Epithelial cell of alveolus of lung (primary cell): Measurements from ENCODE around the gene TRMT2B. TPM values are rescaled to one million over a fixed set of nuclear protein-coding genes. Genes with fewer than 3 reads are reported as not detected.

Experiments used
- total RNA-seq: library from RNA; depleted of rRNA; stranded (reverse); fragments of >200 nt; gene quantifications from 2 replicates; pipeline ENCODE4 v1.2.1, GENCODE V29; 2015

TRMT2B gene, protein sequence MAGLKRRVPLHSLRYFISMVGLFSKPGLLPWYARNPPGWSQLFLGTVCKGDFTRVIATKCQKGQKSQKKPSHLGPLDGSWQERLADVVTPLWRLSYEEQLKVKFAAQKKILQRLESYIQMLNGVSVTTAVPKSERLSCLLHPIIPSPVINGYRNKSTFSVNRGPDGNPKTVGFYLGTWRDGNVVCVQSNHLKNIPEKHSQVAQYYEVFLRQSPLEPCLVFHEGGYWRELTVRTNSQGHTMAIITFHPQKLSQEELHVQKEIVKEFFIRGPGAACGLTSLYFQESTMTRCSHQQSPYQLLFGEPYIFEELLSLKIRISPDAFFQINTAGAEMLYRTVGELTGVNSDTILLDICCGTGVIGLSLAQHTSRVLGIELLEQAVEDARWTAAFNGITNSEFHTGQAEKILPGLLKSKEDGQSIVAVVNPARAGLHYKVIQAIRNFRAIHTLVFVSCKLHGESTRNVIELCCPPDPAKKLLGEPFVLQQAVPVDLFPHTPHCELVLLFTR
- total RNA-seq, result 4.0 and 10.2 TPM in 2 replicates

DNA sequence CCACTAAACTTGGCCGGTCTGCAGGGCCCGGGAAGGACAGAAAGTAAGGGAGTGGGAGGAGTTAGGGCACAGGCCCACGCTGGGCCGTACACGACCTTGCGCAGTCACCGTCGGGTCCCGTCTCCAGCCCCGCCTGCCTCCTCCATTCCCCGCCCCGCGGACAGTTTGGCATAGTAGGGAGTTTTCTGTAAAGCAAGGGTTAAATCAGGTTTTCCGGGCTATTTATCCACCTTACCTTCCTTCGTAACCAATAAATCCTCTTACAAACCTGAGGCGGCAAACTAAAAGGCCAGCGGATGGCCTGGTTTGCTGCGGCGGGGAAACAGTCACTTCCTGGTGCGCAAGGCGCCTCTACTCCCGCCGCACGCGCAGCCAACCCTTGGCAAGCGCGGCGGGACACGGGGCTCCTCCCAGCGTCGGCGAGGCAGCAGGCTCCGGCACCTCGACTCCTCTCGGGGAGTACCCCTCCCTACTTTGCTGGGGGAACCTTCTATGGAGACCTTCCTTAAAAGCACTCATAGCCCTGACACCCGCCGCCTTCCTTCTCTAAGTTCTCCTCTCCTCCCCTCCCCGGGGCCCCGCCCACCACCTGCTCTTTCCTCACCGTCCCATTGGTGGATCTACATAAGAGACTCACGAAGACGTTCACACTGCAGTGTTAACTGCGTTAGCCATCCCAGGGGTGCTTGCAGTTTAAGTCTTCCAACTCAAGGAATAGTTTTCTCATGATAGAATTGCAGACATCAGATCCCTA, at the start of gene TRMT2B:
Gene TRMT2B (minus strand): TSS at position 563 of the 754 bp plus-strand sequence. CDS start 9,822 bp downstream, outside the sequence.

GRCh38 chrX:101097546-101098453, 45.9 kb upstream of the TRMT2B start, which contains the start of gene CENPI:
Gene CENPI (plus strand): TSS chrX:101098204. CDS start chrX:101101071, 2,867 bp downstream.

DNA sequence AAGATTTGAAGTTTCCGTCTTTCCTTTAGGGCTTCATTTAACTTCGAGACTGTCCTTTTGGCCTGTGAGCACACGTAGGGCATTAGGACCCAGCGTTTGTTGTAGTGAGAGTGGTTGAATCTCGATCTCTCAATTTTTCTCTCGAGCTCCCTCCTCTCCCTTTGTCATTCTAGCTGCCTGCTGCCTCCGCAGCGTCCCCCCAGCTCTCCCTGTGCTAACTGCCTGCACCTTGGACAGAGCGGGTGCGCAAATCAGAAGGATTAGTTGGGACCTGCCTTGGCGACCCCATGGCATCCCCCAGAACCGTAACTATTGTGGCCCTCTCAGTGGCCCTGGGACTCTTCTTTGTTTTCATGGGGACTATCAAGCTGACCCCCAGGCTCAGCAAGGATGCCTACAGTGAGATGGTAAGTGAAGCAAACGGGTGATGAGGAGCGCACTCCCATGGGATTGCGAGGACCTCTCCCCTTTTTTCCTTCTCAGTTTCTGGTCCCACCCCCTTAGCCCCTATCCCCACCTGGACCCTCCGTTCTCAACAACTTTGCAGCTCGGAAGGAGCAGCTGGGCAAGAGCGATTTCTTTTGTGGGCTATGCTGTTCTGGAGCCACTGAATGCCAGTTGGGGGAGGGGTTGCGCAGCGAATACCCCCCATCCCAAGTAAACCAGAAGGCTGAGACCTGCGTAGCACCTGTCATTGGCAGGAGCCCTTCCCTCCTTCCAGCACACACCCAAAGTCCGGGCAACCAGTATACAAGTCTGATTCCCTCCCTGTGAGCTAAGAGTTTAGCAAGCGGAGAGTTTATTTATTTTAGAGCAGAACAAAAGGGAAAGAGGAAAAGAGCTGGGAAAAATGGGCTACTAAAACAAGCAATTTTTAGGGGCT, 27.0 kb upstream of the TRMT2B start, which contains the start of gene TMEM35A:
Gene TMEM35A (plus strand): TSS at position 164 of the 883 bp plus-strand sequence. CDS start 124 bp downstream, at position 288.

DNA sequence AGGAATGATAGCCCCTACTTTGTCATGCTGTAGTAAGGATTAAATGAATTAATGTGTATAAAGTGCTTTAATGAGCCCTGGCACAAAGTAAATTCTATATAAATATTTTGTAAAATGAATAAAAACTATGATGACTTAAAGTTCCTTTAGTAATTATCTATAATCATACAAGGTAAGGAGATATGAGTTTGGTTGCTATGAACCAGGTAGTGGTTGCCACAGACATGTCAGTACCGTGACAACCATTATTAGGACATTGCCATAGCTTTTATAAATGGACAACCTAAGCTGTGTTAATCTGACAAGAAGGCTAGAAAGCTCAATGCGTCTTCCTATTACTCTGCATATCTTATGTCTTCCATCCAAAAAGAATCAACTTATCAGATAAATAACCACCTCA, 82.5 kb downstream of the TRMT2B start, which contains the start of gene ARL13A:
Gene ARL13A (plus strand): TSS at position 301 of the 400 bp plus-strand sequence. CDS start 3,982 bp downstream, outside the sequence.

Other genes starting within 250 kb of the TRMT2B start
- 14.4 and 20.0 TPM in 2 replicates for gene CSTF2, start 231.7 kb downstream of the TRMT2B start, total RNA-seq
- gene NOX1, start 177.8 kb downstream of the TRMT2B start, total RNA-seq, result not detected in 2 replicates
- gene XKRX, start 123.2 kb downstream of the TRMT2B start, total RNA-seq, result 0.24 and 0.26 TPM in 2 replicates
- gene ARL13A, start 82.4 kb downstream of the TRMT2B start, total RNA-seq, result not detected in 2 replicates
- gene TMEM35A, start 26.8 kb upstream of the TRMT2B start, total RNA-seq, result 14.9 and 22.0 TPM in 2 replicates
- gene CENPI, start 46.1 kb upstream of the TRMT2B start, total RNA-seq, result 6.5 and 14.6 TPM in 2 replicates
- 0.80 and 1.3 TPM in 2 replicates for gene DRP2, start 167.7 kb upstream of the TRMT2B start, total RNA-seq
- gene TAF7L, start 239.2 kb upstream of the TRMT2B start, total RNA-seq, result 0.16 and 1.0 TPM in 2 replicates